ENCODE results near the gene COL15A1.

Gene COL15A1

DNA sequence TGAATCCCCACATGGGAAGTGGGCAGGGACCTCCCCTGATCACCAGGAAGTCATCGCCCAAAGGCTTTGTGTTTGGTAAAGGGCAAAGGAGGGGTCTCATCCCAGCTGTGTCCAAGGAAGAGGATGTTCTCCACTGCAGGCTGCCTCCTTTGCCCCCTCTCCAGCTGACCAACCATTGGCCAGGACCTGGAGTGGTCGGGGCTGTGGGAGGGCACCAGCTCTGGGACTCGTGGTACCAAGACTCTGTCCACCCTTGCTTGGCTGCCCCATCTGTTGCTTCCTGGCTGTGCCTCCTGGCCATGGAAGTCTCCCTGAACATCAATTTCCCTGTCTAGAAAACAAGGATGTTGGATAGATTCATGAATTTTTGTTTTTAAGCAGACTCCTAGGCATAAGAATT is 34.1 kb downstream of the COL15A1 start:
- peaks cover 5% of the 10 kb centered on the region for H3K4me1 Mint-ChIP-seq (ENCODE audit: low read depth)
- H3K9me3 Mint-ChIP-seq: no peaks in the 10 kb centered on the region
- no peak overlapping the region for H3K27ac Mint-ChIP-seq
- no peaks in the 10 kb centered on the region for H3K36me3 Mint-ChIP-seq (ENCODE audit: low read depth)
- peaks cover 25% of the 10 kb centered on the region for H3K27me3 Mint-ChIP-seq (ENCODE audit: low read depth)
- H3K4me3 Mint-ChIP-seq: no peak overlapping the region

GRCh38 chr9:98978231-98978681 is 34.5 kb downstream of the COL15A1 start:
- Mint-ChIP-seq H3K9me3 (no peaks in the 10 kb centered on the region), H3K27me3 (ENCODE audit: low read depth) (peaks cover 22% of the 10 kb centered on the region), H3K27ac (no peak overlapping the region), H3K36me3 (ENCODE audit: low read depth) (no peaks in the 10 kb centered on the region), H3K4me3 (no peak overlapping the region), H3K4me1 (ENCODE audit: low read depth) (peaks cover 5% of the 10 kb centered on the region)

DNA sequence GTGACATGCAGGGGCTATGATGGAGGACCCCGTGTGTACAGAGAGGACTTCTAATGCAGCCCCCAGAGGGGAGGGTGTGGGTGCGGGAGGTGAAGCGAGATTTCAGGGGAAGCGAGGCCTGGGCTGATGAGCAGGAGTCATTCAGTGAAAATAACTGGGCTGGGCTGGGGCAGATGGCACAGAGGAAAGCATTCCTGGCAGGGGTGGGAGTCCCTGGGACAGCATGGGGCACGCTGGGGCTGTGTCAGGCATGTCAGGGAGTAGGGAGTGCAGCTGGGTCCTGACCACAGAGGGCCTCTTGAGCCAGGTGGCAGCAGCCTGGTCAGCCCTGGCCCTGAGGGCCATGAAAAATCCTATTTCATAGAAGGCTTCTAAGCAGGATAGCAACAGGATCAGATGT is 36.6 kb downstream of the COL15A1 start:
- Mint-ChIP-seq H3K4me1 (ENCODE audit: low read depth) (peaks cover 5% of the 10 kb centered on the region), H3K4me3 (no peak overlapping the region), H3K36me3 (ENCODE audit: low read depth) (no peaks in the 10 kb centered on the region), H3K9me3 (no peaks in the 10 kb centered on the region), H3K27me3 (ENCODE audit: low read depth) (peaks cover 20% of the 10 kb centered on the region), H3K27ac (no peak overlapping the region)

DNA sequence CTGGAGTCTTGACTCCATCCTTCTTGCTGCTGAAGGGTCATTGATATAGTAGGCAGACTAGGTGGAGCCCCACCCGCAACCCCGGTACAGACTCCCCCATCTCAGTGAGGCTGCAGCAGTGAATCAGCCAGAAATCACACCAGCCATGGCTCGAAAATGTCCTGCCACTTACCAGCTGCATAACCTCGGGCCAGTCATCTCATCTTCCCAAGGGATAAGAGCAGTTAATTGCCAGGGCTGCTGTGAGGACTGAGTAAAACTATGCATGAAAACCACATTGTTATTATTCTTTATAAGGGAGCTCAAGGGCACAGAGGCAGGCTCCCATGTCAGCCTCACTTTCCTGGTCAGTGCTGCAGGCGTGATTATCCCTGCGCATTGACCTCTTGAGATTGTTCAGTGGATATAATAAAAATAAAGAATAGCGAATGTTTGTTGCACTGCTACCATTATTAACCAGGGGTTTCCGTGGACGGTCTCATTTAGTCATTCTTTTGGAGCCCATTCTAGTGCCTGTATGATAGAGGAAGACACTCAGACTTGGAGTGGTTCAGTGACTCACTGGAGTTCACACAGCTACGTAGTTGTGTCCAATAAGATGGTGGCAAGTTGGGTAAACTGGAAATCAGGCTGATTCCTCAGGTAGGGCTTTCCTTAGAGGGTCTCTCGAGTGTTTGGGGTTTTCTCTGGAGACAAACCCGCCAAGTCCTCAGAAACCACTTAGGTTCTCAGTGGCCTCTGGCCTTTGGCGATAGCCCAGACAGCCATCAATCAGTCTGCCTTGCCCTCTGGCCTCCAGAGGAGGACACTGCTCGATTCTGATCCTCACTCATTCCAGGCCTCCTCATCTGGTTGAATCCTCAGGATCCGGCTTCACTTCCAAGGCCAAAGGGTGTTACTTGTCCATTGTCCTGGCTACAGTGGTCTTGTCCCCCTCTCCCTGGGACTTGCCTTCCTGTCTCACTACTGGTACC is 39.9 kb downstream of the COL15A1 start:
- H3K4me3 Mint-ChIP-seq: no peak overlapping the region
- H3K36me3 Mint-ChIP-seq (ENCODE audit: low read depth): no peaks in the 10 kb centered on the region
- peaks cover 5% of the 10 kb centered on the region for H3K27me3 Mint-ChIP-seq (ENCODE audit: low read depth)
- no peaks in the 10 kb centered on the region for H3K4me1 Mint-ChIP-seq (ENCODE audit: low read depth)
- H3K27ac Mint-ChIP-seq: no peak overlapping the region
- H3K9me3 Mint-ChIP-seq: no peaks in the 10 kb centered on the region

DNA sequence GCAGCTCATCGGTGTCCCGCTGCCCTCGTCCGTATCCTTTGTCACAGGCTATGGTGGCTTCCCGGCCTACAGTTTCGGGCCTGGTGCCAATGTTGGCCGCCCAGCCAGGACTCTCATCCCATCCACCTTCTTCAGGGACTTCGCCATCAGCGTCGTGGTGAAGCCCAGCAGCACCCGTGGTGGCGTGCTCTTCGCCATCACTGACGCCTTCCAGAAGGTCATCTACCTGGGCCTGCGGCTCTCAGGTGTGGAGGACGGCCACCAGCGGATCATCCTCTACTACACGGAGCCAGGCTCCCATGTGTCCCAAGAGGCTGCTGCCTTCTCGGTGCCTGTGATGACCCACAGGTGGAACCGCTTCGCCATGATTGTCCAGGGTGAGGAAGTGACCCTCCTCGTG is 41.9 kb downstream of the COL15A1 start:
- no peak overlapping the region for H3K27ac Mint-ChIP-seq
- H3K4me1 Mint-ChIP-seq (ENCODE audit: low read depth): no peaks in the 10 kb centered on the region
- H3K4me3 Mint-ChIP-seq: no peak overlapping the region
- no peaks in the 10 kb centered on the region for H3K36me3 Mint-ChIP-seq (ENCODE audit: low read depth)
- no peaks in the 10 kb centered on the region for H3K9me3 Mint-ChIP-seq
- H3K27me3 Mint-ChIP-seq (ENCODE audit: low read depth): peaks cover 5% of the 10 kb centered on the region

GRCh38 chr9:98986866-98987651 is 43.4 kb downstream of the COL15A1 start:
- Mint-ChIP-seq H3K27ac (no peak overlapping the region), H3K27me3 (ENCODE audit: low read depth) (peaks cover 5% of the 10 kb centered on the region), H3K4me3 (no peak overlapping the region), H3K4me1 (ENCODE audit: low read depth) (no peaks in the 10 kb centered on the region), H3K36me3 (ENCODE audit: low read depth) (no peaks in the 10 kb centered on the region), H3K9me3 (no peaks in the 10 kb centered on the region)

DNA sequence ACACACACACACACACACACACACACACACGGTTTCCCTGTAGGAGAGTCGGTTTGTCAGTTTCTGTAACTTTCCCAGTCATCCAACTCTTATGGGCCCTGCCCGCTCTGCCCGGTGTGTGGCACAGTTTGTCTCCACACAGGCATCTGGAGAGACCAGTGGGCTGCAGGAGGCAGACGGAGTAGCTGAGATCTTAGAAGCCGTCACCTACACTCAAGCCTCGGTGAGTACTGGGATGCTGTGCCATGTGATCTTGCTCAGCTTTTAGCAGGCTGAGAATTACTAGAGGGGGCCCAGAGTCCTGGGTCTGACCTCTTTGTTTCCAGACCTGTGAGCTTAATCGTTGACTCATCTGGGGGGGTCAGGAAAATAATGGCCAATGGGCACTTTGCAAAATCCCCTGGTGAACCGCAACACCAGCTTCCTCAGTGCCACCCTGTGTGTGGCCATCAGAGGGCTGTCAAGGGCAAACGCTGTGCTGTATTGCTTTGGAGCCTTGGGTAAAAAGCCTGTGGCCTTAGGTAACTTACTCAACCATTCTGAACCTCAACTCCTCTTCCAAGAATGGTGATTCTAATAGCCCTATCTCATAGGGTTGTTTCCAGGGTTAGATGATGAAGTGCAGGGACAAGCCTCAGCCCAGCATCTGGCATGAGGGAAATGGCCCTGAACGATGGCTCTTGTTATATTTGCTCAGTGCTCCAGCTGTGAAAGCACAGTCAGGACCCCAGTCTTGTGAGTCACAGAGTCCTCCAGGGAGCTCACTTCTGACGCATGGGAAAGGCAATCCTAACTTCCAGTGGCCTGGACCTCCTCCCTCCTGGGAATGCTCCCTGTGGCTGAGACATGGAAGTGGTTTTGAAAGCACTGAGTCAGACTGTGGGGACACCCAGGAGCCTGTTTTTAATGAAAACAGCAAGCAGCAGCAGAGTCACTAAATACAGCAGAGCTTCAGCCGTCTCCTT is 45.6 kb downstream of the COL15A1 start:
- no peak overlapping the region for H3K27ac Mint-ChIP-seq
- no peaks in the 10 kb centered on the region for H3K9me3 Mint-ChIP-seq
- H3K27me3 Mint-ChIP-seq (ENCODE audit: low read depth): peaks cover 2% of the 10 kb centered on the region
- no peak overlapping the region for H3K4me3 Mint-ChIP-seq
- peaks cover 12% of the 10 kb centered on the region for H3K4me1 Mint-ChIP-seq (ENCODE audit: low read depth)
- H3K36me3 Mint-ChIP-seq (ENCODE audit: low read depth): peaks cover 2% of the 10 kb centered on the region

- Mint-ChIP-seq H3K9me3 (no peaks in the 10 kb centered on the region), H3K4me1 (ENCODE audit: low read depth) (peaks cover 14% of the 10 kb centered on the region), H3K36me3 (ENCODE audit: low read depth) (peaks cover 2% of the 10 kb centered on the region), H3K4me3 (no peak overlapping the region), H3K27ac (no peak overlapping the region), H3K27me3 (ENCODE audit: low read depth) (no peaks in the 10 kb centered on the region)
These were observed 46.6 kb downstream of the COL15A1 start for GRCh38 chr9:98990181-98990870.

DNA sequence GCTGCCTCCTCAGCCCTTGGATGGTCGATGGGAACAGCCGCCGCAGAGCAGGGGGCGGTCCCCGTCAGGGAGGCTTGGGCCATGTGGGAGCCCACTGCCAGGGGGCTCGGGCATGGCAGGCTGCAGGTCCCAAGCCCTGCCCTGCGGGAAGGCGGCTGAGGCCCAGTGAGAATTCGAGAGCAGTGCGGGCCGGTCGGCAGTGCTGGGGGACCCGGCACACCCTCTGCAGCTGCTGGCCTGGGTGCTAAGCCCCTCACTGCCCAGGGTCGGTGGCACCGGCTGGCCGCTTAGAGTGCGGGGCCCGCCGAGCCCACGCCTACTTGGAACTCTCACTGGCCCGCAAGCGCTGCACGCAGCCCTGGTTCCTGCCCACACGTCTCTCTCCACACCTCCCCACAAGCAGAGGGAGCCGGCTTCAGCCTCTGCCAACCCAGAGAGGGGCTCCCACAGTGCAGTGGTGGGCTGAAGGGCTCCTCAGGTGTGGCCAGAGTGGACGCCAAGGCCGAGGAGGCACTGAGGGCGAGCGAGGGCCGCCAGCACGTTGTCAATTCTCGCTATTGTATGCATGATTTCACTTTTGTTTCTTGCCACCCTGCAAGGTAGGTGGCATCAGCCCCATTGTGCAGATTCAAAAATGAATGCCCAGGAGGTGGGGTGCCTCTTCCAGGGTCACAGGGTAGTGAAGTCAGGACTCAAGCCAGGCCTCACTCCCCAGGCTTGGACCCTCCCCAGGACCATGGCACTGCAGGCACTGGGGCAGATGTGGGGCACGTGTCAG is 48.6 kb downstream of the COL15A1 start:
- Mint-ChIP-seq H3K27ac (no peak overlapping the region), H3K27me3 (ENCODE audit: low read depth) (peaks cover 7% of the 10 kb centered on the region), H3K4me3 (no peak overlapping the region), H3K9me3 (no peaks in the 10 kb centered on the region), H3K36me3 (ENCODE audit: low read depth) (peaks cover 3% of the 10 kb centered on the region), H3K4me1 (ENCODE audit: low read depth) (peaks cover 22% of the 10 kb centered on the region)

DNA sequence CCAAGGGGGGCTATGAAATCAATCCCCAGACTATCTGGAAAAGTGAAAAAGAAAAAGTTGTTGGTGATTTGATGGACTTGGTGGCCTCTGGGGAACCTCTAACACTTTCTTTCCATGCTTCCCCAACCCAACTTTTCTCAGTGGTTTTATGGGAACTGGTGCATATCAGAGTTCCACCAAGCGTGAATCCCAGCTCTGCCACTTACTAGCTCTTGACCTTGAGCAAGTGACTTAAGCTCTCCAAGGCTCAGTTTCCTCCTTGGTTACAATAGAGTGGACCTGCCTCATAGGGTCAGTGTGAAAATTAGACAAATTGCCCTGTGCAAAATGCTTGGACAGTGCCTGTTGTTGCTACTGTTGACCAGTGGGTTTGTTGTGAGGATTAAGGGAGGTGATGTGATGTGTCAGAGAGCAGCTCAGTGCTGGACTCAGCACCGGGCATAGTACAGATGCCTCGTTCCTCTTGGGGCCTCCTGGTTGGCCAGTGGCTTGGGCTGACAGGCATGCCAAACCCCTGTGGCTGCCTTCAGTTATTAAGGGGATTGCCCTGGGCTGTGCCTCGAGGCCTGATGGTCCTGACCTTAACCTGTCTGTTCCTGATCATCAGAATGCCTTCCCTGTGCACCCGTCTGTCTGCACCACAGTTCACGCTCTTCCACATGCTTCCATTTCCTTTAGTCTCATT is 49.3 kb downstream of the COL15A1 start:
- Mint-ChIP-seq H3K4me1 (ENCODE audit: low read depth) (peaks cover 22% of the 10 kb centered on the region), H3K27ac (peak overlapping the region; percentile 60), H3K4me3 (peak overlapping the region; percentile 63), H3K9me3 (no peaks in the 10 kb centered on the region), H3K27me3 (ENCODE audit: low read depth) (peaks cover 8% of the 10 kb centered on the region), H3K36me3 (ENCODE audit: low read depth) (peaks cover 3% of the 10 kb centered on the region)

- no peaks in the 10 kb centered on the region for H3K9me3 Mint-ChIP-seq
- H3K4me1 Mint-ChIP-seq (ENCODE audit: low read depth): peaks cover 22% of the 10 kb centered on the region
- peaks cover 3% of the 10 kb centered on the region for H3K36me3 Mint-ChIP-seq (ENCODE audit: low read depth)
- H3K27ac Mint-ChIP-seq: peak overlapping the region; percentile 60
- H3K27me3 Mint-ChIP-seq (ENCODE audit: low read depth): peaks cover 13% of the 10 kb centered on the region
- H3K4me3 Mint-ChIP-seq: peak overlapping the region; percentile 63
These were observed 49.9 kb downstream of the COL15A1 start for GRCh38 chr9:98993570-98993945.

- Mint-ChIP-seq H3K9me3 (no peaks in the 10 kb centered on the region), H3K27ac (no peak overlapping the region), H3K4me3 (no peak overlapping the region), H3K4me1 (ENCODE audit: low read depth) (peaks cover 22% of the 10 kb centered on the region), H3K27me3 (ENCODE audit: low read depth) (peaks cover 16% of the 10 kb centered on the region), H3K36me3 (ENCODE audit: low read depth) (peaks cover 3% of the 10 kb centered on the region)
These were observed 50.7 kb downstream of the COL15A1 start for GRCh38 chr9:98994172-98995058.

Measured in T-helper 1 cell treated with Interleukin-12 subunit alpha and Interleukin-12 subunit beta and Interleukin-4 antibody, amounts not matched to agents 30 μg/mL and 1 μg/mL, for 36 hours (primary cell).